CD4-positive, alpha-beta T cell treated with Interleukin-15 for 4 hours (primary cell): ENCODE data around the gene CEP95.
"Not testable (repeated sequence)": the region's sequence is repeated elsewhere in the genome, so short reads cannot be mapped to it uniquely, and the experiment has no call there.

ENCODE experiments used
- DNase-seq: peaks from one replicate; pipeline ENCODE4 v3.0.0-alpha.2; 2020; ENCODE audit warnings: low spot score

Gene CEP95

DNA sequence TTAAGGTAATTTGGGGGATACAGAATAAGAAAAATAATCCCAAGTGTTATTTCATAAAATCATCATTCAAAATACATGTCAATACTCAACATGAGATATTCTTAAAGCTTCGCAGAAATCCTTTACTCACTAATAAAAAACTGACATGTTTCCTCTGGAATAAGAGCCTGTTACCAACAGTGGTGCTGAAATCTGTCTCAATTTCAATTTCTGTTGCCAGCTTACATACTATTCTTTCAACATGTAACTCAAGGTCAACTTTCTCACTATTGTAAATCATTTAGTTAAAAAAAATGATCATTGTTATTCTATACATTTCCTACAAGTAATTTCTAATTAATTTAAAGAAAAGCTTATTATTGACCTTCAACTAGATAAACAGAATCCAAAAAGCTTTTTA lies 67.9 kb downstream of the CEP95 start:
- no peak for DNase-seq

GRCh38 chr17:64575431-64575830 lies 68.7 kb downstream of the CEP95 start:
- DNase-seq: no peak

DNA sequence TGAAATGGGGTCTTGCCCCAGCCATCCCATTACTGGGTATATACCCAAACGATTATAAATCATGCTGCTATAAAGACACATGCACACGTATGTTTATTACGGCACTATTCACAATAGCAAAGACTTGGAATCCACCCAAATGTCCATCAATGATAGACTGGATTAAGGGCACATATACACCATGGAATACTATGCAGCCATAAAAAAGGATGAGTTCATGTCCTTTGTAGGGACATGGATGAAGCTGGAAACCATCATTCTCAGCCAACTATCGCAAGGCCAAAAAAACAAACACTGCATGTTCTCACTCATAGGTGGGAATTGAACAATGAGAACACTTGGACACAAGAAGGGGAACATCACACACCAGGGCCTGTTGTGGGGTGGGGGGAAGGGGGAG lies 70.2 kb downstream of the CEP95 start:
- not testable (repeated sequence) for DNase-seq

- DNase-seq: no peak
Measured at GRCh38 chr17:64579917-64580316, 73.1 kb downstream of the CEP95 start.

DNA sequence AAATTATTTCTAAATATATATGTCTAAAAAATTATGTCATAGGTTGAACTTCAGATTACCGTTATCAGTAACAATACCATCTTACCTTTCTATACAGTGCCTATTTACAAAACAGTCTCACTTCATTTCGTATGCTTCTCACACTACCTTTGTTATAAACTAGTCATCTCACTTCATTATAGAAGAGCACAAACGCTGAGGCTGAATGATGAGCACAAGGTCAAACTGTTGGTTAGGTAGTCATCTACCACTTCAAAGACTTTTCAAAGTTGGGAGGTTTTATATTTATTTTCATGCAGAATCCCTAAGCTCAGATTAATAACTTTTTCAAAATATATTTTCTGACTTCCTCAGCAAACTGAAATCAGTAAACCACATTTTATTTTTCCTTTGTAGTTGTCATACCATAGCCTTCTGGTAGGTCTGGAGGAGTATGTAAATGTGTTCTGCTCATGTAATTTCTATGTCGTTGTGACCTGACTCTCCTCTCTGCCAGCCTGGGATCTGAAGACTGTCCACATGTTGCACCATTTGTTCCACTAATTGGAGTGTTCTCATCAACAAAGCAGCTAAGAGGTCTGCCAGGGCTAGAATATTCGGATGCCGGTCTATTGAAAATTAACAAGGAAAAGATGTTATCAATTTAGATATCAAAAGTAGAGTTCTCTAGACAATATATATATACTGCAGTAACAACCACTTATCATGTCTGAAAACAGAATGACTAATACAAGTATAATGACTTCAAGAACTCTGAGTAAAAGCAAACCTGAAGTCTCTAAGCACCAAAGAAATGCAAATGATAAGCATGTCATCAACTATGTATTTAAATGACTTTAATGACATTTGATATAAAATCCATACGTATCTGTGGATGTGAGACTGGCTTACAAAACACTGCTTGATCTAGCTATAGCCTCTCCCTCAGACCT lies 73.9 kb downstream of the CEP95 start:
- DNase-seq: no peak

GRCh38 chr17:64583038-64583437 lies 76.3 kb downstream of the CEP95 start:
- no peak for DNase-seq

- no peak for DNase-seq
Measured at GRCh38 chr17:64585146-64585545, 78.4 kb downstream of the CEP95 start.
